Endometrial microvascular endothelial cells (primary cell): ENCODE results near the gene IGFL4. TPM values are rescaled to one million over a fixed set of nuclear protein-coding genes. Genes with fewer than 3 reads are reported as not detected.
"Not testable (repeated sequence)": the region's sequence is repeated elsewhere in the genome, so short reads cannot be mapped to it uniquely, and the experiment has no call there.

Source experiments
- in situ Hi-C: cut with HindIII; loops from 2 replicates; pipeline ENCODE4 v1.10.0; 2017; ENCODE audit warnings: low sequenced_read_pairs, low pct_unique_long_range_greater_than_20kb; ENCODE audit errors: inconsistent ontology term
- total RNA-seq: library from RNA; depleted of rRNA; stranded (reverse); fragments of >200 nt; gene quantifications from one replicate; pipeline ENCODE4 v1.2.3, GENCODE V29; 2015; ENCODE audit errors: inconsistent ontology term

The IGFL4 gene
- total RNA-seq = not detected

DNA sequence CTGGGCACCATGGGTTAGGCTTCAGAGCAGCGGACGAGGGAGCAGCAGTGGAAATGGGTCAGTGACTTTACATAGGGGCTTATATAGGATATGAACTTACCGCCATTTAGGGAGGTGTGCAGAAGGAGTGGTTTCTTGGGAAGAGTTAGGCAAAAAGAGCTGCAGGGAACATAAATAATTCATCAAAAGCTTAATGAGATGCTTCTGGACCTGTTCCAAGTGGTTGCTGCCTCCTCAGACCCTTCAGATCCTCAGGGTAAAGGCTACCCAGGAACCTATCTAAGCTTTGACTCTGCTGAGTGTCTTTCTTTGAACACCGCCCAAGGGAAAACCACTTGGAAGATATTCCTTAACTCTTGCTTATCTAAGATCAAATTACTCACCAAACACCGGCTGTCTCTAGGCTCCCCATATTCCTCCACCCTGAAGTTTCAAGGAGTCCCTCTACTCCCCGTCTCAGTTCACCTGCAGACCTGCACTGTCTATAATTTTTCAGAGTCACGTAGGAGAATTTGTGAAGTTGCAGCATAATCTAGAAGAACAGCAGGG is at the start of gene IGFL4:
IGFL4 (minus strand) TSS at position 51 of the 549 bp plus-strand sequence; CDS start at position 11, 40 bp downstream.
- in situ Hi-C loops = no loop called here

DNA sequence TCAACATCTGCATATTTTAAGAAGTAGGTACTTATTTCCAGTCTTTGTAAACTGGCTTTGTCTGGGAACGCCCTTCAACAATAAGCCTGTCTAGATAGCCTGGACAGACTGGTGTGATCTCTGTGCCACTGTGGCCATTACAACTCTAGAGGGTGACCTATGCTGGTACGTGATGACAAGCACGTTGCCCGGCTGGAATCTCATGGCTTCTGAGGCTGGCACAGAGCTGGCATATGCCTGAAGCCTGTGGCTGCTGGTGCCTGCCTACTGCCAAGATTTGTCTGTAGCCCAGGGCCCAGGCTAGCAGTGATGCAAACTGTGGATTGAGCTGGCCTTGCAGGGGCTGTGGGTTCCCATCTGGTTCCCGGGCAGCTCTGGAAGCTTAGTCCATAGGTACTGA is 49.6 kb upstream of the IGFL4 start:
- in situ Hi-C loops = no loop called here

DNA sequence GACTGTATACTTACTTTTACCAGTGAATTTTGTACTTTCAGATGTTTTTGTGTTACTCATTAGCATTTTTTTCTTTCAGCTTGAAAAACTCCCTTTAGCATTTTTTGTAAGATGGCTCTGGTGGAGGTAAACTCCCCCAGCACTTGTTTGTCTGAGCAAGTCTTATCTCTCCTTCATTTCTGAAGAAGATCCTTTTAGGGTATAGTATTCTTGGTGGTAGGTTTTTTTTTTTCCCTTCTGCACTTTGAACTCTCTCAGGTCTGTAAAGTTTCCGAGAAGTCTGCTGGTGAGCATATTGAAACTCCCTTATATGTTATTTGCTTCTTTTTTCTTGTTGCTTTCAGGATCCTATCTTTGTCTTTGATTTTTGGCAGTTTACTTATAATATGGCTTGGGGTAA is 48.6 kb upstream of the IGFL4 start:
- in situ Hi-C loops = no loop called here

DNA sequence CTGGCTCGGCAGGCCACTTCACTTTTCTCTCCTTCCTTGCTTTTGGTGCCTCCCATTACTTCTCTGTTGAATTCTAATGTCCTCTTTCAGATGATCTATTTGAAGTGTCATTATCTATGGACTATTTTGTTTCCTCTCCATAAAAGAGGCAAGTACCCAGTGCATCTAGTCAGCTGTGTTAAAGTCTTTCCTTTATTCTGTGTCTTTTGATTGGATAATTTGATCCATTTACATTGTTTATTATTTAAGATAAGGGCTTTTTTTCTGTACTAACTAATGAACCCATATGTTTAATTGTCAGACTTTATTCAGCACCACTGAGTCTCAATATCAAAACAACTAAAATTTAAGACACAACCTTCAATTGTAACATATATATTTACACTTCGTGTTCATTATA is 47.3 kb upstream of the IGFL4 start:
- in situ Hi-C loops = no loop called here

DNA sequence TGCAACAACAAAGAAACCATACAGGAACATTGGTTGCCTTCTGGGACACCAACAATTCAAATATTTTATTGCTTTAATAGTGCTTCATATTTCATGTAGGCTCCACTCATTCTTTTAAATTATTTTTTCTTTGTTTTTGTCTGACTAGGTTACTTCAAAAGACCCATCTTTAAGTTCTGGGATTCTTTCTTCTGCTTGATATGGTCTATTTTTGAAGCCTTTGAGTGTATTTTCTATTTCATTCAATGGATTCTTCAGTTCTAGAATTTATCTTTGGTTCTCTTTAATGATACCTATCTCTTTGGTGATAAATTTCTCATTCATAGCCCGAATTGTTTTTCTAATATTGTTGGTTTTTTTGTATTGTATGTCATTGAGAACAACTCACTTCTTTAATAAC is 45.1 kb upstream of the IGFL4 start:
- in situ Hi-C loops = no loop called here

DNA sequence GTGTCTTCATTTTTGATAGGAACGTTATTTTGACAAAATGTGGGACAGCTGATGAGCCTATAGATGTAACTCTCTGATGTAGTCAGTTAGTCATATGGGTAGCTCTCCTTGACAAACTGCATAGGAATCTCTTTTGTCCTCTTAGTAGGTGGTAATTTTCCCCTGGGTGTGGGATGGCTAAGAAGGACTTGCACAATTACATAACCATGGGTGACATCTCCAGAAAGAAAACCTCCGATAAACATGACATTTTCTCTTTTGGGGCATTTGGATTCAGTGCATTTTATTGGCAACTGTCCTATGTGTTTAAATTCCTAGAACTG is 41.9 kb upstream of the IGFL4 start:
- in situ Hi-C loops = no loop called here

DNA sequence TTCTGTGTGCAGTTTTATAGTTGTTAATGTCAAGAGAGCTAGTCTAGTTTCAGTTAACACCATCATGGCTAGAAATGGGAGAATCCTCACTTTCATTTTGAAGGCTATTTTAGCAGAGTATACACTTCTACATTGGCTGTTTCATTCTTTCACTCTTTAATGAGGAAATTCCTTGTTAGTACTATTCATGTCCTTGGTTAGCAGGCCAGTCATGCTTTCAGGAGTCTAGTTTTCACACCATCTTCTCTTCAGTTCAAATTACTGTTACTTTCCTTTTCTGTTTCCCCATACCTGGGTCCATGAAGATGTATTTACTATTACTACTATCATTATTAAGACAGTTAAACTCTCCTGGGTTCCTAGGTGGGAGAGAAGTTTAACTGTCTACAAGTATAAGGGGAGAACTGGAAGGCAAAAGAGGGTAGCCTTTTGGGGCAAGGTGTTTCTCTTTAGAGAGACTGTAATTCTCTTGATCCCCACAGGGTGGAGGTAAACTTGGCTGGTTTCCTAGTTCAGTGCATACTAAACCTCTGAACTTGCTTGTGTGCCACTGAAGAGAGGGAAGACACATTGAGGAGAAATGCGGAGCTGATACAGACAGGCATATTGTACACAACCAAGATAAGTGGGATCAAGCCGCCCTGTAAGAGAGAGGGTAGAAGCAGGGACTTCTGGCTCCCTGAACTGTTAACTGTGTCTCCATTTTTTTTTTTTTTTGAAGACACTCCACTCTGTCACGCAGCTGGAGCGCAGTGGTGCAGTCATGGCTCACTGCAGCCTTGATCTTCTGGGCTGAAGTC is 41.3 kb upstream of the IGFL4 start:
- in situ Hi-C loops = no loop called here

DNA sequence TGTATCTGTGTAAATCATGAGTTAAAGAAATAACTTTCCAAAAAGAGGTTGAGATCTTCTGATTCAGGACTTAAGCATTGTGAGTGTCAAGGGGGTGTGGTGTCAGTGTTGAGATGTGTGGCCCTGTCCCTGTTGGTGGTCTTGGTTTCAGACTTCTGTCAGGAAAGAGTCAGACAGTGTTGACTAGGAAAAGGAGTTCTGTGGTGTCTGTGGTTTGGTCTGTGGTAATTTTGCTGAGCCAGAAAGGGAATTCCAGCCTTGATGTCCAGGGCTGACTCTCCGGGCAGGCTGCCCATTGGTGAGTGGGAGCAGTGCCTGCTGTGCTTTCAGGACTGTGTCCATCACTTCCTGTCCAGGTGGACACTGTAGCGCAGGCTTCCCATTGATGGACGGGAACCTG is 39.8 kb upstream of the IGFL4 start:
- in situ Hi-C loops = no loop called here

DNA sequence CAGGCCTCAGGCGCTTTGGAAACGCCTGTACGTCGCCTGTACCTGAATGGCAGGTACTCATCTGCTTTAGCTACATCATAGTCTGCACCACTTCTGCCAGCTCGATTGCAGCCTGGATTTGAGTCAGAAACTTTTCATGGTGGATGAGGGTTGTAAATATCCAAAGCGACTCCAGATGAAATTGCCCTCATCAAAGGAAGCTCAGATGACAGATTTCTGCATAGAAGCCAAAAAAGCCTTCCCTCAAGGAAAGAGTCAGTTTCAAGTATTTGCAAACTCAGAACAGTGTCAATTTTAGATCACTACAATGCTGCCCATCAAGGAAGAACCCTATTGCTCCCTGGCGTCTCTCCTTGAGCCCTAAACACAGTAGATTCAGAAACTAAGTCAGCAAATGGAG is 38.8 kb upstream of the IGFL4 start:
- in situ Hi-C loops = no loop called here

DNA sequence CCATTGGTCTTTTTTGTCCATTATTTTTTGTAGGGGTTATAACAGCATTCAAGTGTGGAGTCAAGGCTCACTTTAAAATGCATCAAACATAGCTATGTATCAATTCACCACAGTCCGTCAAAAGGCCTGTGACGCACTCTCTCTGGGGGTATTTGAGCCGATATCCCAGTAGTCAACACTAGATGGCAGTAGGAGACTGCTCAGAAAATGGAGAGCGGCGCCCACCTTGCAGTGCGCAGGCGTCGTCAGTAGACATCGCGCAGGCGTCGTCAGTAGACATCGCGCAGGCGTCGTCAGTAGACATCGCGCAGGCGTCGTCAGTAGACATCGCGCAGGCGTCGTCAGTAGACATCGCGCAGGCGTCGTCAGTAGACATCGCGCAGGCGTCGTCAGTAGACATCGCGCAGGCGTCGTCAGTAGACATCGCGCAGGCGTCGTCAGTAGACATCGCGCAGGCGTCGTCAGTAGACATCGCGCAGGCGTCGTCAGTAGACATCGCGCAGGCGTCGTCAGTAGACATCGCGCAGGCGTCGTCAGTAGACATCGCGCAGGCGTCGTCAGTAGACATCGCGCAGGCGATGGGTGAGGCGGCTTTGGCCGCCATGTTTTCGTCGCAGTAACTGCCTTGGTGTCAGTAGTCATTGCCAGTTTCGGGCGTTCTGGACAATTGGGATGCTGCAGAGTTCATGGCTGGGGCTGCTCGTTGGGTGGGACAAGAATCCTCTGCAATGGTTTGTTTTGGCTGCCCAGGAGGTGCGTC is 38.0 kb upstream of the IGFL4 start:
- in situ Hi-C loops = not testable (repeated sequence)

DNA sequence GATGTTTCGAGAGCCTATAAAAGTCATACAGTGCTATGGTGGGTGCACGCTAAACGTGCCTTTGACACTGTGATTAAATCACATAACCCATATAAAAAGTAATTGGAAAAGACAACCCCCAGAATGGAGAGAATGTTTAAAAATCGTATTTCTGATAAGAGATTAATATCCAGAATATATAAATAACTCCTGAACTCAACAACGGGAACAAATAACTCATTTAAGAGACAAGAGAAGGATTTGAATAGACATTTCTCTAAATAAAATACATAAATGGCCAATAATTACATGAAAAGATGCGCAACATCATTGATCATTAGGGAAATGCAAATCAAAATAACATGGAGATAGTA is 37.0 kb upstream of the IGFL4 start:
- in situ Hi-C loops = no loop called here

DNA sequence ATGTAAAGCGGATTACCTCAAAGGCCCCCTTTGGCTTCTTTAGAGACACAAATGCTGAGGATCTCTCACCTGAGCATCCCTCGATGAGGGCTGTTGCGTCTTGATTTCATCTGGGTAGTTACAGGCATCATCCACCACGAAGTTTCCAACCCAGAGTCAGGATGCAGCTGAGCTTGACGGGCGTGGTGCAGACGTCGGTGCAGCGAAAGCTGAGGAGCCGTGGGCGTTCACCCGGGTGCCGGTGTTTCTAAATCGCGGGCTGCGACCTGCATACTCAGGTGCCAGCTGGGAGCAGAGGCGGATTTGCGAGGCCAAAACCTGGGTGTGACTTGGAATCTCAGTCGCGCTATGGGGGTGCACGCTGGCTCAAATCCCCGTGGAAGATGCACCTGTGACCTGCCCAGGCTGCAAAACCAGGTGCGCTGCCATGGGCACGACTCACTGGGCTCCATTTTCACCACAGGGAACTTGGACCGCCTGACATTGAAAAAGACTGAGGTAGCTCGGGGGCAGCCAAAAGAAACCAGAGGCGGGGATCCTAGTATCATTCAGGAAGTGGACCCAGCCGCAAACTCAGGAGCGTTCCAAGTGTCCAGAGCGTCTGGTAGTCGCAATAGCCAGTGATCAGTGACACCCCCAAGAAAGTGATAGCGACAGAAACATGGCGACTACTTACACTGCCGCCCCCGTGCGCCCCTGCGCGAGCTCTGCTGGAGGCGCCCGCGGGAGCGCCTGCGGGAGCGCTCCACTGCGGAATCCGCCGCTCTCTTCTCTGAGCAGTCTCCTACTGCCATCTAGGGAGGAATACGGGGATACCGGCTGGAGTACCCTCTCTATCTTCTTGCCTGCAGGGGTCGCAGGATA is 36.4 kb upstream of the IGFL4 start:
- in situ Hi-C loops = no loop called here

DNA sequence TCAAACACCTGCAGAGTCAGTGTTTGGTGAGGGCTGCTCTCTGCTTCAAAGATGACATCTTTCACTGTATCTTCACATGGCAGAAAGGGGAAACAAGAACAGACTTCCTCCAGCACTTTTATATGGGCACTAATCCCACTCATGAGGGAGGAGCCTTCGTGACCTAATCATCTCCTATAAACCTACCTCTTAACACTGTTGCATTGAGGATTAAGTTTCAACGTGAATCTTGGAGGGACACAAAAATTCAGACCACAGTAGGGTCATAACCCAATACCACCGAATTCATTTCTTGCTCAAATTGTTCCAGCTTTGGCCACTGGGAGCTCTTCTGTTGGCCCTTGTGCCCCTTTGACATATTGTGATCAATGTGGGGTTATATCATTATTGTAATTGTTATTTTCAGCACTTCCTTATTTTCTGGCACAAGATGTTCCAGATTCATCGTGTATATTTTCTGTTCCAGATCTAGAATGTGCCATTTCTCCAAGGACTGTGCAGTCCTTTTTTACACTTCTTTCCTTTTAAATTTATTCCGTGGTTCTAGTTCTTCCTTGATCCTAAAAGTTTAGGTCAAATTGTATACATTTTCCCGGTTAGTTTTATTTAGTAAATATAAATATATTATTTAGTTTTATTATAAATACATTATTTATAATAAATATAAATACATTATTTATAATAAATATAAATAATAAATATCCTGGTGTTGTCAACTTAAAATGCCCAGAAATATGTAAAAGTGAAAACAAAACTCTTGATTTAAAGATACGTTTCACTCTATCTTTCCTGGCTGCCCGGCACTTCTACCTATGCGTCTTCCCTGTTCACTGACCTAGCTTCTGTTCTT is 35.5 kb upstream of the IGFL4 start:
- in situ Hi-C loops = no loop called here

DNA sequence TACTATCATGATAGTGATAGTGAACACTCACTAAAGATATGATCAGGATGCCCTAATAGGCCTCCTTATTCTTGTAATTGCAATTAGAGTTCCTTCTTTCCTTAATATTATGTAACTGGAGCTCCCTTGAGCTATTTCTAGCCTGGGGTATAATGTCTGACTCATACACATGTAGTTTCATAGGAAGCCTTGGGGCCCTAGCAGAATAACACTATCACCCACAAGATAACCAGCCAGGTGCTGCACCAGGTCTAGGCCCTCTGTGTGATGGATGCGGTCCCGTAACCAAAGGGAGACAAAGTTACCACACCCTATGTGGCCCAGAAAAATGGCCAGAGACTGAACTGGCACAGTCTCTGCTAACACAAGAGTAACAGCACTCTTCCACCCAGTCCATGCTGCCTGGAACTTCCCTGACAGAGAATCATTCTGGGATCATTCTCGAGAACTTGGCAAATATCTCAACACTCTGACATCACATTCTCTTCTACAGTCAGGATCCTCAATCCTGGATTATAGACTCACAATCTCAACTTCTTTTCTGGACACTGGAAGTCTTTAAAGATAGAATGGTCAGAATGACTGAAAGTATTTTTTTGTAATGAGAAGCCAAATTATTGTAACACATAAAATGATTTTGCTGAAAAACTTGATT is 32.6 kb upstream of the IGFL4 start:
- in situ Hi-C loops = no loop called here

DNA sequence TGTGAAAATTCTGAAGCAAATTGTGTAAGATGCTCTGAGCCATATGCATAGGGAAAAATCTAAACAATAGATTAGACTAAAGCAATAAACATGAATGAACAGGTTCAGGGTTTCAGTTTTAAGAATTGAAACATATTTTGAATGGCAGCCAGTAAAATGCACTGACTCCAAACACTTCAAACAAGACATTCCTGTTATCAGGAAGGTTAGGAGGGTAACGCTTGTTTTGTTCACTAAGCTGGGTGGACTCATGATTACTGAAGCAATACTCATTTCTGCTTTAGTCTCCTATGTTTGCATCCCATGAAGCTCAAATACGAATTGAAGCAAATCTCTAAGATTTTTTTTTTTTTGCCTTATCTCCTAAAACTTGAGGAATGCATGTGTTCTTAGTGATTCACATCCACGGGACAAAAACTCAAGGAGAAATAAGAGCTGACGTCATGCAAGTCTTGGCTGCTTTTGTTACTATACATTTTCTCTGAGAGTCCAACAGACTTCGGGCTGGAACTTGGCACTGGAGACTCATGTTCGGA is 29.1 kb upstream of the IGFL4 start:
- in situ Hi-C loops = no loop called here

DNA sequence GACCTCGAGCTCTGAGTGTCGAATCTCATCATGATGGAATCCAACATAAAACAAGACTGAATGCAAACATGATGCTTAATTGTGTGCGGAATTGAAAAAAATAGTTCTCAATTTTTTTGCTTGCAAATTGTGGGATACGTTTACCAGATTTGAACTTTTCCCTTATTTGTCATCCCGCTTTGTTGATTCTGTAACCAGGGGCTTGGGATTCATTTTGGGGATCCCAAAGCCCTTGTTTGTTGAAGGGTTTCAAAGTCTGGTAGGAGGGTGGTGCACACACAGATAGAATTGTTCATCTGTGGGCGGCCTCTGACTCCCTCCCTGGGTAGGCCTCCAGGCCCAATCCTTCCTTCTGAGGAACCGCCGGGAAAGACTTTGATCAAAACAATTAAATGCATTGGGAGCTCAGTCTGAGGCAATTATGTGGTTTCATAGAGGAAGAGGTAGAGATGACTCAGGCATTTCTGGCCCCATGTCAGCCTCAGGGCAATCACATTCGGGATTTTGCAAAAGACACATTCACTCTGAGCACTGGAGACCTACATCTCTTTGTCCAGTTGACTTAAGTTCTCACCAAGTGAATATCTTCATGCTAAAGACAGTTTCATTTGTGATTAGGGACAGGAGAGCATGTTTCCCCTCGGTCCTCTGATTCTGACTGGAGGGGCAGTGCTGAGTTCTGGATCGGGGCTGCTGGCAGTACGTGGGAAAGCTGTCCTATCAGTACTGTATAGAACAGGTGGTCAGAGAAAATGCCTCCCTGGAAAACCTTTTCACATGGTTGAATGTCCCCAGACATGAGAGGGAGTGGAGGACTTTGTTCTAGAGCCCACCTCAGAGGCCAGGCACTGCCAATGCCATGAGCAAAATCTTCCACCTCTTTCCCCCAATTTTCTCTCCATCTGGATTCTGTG is 27.8 kb upstream of the IGFL4 start:
- in situ Hi-C loops = no loop called here

DNA sequence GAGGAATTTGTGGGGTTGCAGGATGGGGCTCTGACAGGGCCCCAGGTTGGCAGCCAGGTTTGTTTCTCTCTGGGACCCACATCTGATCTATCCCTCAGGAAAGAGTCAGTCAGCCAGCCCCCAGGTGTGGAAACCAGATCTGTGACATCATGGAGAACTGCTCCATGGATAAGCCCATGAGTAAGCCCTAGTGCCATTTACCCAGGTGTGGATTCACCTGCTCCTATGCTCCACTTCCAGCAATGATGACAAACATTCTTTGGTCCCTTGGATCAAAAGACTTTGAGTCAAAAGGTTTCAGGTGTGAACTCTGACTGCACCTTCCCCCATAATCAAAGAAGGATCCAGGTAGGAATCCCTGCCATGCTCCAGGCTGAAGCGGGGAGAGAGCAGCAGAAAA is 26.9 kb upstream of the IGFL4 start:
- in situ Hi-C loops = no loop called here
